ENCODE measurements around the gene EEA1.

GRCh38 chr12:92803903-92804302 is 125.2 kb downstream of the EEA1 start:
- TF ChIP-seq CTCF (IDR thresholded peaks at IDR 0.05) (no peak), EP300 (IDR thresholded peaks at IDR 0.05) (no peak), POLR2A (IDR thresholded peaks at IDR 0.05) (no peak)
